ENCODE measurements around the gene BAHCC1.

BAHCC1 gene

DNA sequence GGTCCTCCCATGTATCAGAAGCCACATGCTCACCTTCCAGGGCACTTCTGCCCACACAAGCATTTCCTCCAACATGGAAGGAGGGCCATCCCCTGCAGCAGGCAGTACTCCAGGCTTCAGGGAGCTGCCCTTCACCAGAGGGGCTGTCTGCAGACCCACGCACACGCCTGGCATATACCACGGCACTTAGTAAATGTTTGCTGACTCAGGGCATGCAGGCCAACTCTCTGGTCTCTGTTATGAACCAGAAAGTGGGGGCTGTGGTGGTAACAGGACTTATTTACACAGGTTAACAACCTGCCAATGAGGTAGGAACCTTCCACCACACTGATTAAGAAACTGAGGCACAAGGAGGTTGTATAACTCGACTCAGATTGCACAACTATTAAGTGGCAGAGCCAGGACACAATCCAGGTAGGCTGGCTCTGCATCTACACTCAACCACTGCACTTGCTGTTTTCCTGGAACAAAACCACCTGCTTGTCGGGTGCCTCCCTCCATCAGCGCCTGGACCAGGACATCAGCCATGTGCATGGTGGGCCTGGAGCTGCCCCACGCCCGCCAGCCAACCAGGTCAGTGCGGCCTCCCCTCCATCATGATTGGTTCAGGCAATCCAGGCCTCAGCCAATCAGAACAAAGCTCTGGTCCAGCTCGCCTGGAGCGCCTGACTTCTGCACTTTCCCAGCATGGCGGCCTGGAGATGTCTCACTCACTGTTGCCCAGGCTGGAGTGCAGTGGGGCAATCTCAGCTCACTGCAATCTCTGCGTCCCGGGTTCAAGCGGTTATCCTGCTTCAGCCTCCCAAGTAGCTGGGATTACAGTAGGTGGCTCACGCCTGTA is 98.2 kb downstream of the BAHCC1 start:
- no peak for DNase-seq (ENCODE audit: low spot score)

DNA sequence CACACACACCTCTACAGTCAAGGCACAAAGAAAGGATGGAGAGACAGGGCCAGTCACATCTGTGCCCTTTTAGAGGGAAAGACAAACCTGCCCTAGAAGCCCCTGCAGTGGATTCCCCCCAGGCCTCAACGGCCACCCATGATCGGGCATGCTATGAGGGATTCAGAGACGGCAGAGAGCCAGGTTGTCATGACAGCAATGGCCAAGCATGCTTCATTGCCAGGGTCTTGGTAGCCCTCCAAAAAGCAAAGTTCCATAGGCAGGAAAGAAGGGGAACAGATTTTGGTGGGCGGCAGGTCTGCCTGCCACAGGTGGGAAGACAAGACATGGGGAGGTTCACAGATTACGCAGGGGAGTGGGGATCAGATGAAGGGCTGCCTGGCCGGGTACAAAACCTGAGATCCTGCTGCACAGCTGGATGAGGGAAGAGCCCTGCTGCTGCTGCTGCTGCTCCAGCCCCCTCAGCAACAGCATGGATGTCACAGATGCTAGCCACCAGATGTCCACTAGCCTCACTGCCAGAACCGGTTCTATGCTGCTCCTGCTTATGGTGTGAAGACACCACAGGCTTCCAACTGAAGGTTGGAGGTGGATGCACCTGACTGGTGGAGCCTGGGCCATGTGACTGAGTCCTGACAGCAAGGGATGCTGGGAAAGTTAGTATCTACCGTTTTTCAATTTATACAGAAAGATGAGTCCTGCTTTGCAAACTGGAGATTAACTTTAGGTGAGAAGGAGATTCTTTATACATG is 99.5 kb downstream of the BAHCC1 start:
- no peak for DNase-seq (ENCODE audit: low spot score)

DNA sequence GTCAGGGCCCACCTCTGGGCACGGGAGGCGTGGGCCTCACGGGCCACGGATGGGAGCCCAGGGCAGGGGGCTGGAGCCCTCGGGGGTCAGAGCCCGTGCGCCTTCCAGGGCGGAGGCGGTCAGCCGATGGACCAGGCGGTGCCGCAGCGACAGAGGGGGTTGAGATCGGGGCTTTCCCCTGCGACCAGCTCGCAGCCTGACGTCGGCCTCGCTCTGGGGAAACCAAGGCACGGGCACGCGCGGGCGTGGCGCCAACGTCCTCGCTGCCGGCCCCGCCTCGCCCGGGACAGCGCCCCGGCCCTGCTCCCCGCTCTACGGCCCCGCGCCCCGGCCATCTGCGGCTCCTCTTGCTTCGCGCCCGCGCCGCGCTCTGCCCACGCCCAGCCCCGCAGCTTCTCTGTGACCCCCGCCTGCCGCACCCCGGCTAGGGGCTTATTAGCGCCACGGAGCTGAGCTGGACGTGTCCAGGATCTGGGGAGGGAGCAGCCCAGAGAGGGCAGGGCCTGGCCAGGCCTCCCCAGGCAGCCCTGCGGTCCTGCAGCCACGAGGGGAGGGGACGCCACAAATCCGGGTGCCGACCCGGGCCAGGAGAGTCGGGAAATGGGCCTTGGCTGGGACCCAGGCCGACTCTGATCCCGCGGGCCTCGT is 103.8 kb downstream of the BAHCC1 start:
- DNase-seq (ENCODE audit: low spot score) = no peak

DNA sequence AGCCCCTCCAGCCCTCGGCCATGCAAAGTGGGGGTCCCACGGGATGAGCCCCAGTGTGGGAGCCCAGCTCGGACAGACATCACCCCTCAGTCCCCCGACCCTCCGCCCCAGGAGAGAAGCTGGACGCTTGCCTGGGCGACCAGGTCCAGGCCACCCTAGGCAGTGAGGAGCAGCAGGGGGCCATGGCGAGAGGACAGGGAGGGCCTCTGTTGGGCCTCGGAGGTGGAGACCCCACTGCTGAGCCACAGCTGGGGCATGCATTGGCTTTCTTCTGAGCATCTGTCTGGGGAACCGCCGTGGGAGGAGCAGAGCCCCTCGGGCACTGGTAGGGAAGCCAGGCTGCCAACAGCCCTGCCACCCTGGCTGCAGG is 104.3 kb downstream of the BAHCC1 start:
- no peak for DNase-seq (ENCODE audit: low spot score)

DNA sequence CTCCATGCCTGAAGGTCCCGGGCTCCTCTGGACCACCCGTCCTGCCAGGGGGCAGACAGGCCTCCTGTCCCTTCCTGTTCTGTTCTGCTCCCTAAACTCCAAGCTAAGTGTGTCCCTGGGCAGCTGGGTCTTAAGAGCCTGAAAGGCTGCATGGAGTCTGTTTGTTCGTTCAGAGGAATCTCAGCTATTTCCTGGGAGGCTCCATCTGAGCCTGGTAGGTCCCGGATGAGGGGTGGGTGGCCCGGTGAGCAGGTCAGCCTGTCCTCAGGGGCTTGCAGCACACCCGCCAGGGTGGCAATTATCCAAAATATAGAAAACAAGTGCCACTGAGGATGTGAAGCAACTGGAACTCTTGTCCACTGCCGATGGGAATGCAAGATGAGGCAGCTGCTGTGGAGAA is 104.8 kb downstream of the BAHCC1 start:
- DNase-seq (ENCODE audit: low spot score) = no peak

GRCh38 chr17:81502471-81503017 is 107.3 kb downstream of the BAHCC1 start:
- no peak for DNase-seq (ENCODE audit: low spot score)

DNA sequence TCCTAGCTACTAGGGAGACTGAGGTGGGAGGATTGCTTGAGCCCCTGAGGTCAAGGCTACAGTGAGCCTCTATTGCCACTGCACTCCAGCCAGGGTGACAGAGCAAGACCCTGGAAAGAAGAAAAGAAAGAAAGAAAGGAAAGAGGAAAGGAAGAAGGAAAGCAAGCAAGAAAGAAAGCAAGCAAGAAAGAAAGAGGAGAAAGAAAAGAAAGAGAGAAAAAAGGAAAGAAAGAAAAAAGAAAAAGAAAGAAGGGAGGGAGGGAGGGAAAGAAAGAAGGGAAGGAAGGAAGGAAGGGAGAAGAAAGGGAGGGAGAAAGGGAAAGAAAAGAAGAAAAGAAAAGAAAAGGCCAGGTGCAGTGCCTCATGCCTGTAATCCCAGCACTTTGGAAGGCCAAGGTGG is 108.4 kb downstream of the BAHCC1 start:
- DNase-seq (ENCODE audit: low spot score) = no peak

DNA sequence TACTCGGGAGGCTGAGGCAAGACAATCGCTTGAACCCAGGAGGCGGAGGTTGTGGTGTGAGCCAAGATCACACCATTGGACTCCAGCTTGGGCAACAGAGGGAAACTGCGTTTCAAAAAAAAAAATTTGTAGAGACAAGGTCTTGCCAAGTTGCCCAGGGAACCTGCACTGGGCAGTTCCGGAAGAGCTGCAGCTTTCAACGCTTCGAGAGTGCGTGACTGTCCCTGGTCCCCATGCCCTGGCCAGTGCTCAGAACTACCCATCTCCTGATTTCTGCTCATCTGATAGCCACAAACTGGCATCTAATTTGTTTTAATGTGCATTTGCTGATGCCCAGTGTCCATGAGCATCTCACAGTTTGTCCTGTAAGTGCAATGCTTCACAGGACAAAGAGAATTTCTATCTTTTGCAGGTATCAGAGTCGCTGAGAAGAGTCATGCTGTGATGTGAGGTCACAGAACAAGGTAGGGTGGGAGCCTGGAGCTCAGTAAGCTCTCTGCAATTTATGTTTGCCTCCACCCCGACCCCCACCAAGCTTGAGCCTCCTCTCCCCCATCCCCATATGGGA is 113.5 kb downstream of the BAHCC1 start:
- DNase-seq (ENCODE audit: low spot score) = peak; percentile 54

- peak; percentile 60 for DNase-seq (ENCODE audit: low spot score)
These were observed 114.1 kb downstream of the BAHCC1 start for GRCh38 chr17:81509207-81509971.

GRCh38 chr17:81509972-81510784 is 114.9 kb downstream of the BAHCC1 start:
- DNase-seq (ENCODE audit: low spot score) = no peak

GRCh38 chr17:81510785-81511553 is 115.7 kb downstream of the BAHCC1 start:
- no peak for DNase-seq (ENCODE audit: low spot score)

DNA sequence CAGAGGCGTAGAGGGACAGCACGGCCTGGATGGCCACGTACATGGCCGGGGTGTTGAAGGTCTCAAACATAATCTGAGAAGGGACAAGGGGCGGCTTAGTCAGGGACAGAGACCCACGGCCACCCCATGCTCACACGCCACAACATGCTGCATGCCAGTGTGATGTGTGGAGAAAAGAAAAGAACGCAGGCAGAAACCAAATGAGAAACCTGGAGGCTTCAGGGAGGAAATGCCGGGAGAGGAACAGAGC is 116.2 kb downstream of the BAHCC1 start:
- no peak for DNase-seq (ENCODE audit: low spot score)

- no peak for DNase-seq (ENCODE audit: low spot score)
These were observed 116.7 kb downstream of the BAHCC1 start for GRCh38 chr17:81511804-81512561.

- peak; percentile 93 for DNase-seq (ENCODE audit: low spot score)
These were observed 117.5 kb downstream of the BAHCC1 start, which contains the start of gene ACTG1 for GRCh38 chr17:81512562-81513371. TSS of gene ACTG1 (minus strand) at chr17:81512799. CDS start at chr17:81512354, 445 bp downstream.

DNA sequence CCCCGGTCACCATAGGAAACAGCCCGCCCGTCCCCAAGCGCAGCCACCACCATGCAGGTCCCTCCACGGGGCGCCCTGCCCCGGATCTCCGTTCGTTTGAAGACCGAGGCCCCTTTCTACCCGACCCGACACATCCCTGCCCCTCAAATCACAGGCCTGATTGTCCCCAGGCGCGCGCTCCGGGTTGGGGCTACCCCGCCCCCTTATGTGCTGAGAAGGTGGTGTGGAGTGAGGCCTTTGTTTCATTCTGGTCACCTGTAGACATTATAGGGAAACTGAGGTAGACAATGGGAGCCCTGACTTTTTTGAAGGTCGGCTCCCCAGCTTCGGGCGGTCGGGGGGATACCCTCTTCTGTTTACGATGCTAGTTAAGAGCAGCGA is 118.1 kb downstream of the BAHCC1 start:
- DNase-seq (ENCODE audit: low spot score) = peak; percentile 61

DNA sequence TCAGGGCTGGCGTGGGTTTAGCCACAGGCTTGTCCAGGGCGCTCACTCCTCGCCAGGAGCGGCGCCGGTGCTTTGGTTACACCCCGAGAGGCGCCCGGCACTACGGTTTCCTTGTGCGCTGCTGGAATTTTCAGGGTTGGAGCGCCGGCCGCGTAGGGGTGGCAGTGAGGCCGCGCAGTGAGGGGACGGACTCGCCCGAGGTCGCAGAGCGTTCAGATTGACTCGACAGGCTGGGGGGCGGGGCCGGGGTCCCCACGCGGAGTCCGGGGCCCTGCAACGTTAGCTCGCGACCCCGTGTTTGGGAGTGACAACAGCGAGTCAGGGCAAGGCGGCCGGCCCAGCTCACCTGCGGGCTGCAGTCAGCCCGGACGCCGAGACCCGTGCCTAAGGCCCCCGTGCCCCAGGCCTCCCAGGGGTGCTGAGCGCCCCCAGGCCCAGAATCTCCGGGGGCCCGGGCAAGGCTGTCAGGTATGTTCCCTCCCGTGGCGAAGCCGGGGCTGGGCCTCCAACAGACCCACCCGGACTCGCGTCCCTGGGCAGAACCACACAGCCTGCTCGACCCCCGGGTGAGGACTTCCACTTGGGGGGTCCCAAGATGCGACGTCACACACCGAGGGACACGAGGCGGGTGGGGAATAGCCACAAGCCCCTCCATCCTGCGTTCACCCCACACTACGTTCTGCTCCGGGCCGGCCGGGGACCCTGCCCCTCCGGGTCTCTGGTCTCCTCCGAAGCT is 118.7 kb downstream of the BAHCC1 start:
- DNase-seq (ENCODE audit: low spot score) = peak; percentile 49

- DNase-seq (ENCODE audit: low spot score) = no peak
These were observed 119.2 kb downstream of the BAHCC1 start for GRCh38 chr17:81514489-81514738.
